ENCODE measurements around the gene FAM117A.

FAM117A gene

DNA sequence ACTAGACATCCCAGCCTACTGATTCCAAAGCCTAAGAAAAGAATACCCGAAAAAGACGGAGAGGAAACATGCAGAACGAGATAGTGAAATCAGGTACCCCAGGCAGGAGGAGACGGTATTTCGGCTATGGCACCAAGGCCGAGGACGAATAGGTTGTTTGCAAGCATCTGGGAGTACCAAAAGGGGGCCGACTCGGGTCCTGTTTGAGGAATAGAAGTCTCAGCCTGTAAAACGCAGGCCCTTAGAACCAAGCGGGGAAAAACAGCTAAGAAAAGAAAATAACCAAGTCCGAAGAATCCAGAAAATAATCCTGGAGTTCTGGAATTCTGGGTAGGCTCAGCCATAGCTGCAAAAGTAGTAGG, 56.7 kb downstream of the FAM117A start:
- DNase-seq, result peak in 1 of 2 donors; percentile 36

DNA sequence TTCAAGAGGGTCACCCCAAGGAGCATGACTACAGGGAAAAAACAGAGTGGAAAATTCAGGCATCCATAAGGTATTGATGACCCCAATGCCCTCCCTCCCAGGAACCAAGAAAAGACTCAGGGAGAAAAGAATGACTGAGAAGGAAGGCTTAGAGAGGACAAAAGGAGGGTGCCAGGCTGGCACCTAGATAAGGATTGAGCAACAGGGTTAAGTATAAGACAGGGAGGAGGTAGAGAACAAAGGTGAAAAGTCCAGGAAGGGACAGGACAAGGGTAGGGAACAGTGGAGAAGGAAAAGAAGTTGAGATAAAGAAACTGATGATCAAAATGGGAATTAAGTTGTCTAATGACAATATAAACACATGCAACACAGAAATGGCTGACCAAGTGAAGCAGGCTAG, 58.7 kb downstream of the FAM117A start:
- DNase-seq, result no peak

DNA sequence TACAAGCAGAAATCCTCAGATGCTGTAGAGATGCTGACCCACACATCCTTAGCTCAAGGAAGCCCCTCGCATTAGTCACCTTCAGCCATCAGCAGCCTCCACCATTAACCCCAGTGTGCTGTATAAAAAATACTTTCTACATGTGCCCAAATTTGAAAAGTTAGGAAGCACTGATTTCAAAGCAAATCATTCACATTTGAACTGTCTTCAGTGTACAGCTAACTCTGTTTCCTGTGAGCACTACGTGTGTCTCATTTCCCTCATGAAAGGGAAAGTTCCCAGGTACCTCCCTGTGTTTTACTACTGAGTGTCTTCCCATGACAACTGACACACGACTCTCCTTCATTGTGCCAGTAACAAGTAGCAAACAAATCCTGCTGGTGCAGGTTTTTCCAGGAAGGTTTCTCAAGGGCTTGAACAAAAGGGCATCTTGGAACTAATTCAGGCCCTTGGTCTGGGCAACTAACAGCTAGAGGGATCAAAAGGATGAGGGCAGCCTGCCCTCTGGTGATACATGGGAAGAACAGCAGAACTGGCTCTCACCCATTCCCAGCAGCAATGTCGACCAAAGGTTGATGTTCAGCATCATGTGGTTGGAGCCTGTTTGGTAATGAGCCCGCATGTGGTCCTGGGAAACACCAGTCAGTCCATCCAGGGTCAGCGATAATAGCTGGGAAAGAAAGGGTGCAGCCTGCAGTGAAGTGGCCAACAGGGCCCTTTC, 60.2 kb downstream of the FAM117A start:
- peak in 1 of 2 donors; percentile 36 for DNase-seq

DNA sequence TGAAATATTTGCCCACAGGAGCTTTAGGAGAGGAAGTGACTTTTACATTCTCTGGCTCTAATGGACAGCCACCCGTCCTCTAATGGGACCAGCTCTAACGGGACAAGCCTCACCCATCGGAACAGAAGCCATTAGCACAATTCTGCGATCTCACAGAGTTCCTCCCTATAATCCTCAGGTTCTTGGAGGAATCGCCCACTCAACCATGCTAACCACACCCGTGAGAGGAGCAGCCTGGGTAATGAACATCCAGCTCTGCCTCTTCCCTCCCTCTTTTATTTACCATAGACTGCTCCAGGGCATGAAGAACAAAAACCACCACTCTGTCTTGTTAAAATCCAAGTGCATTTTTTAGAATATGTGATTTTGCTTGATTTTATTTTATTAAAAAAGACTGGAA, 63.0 kb downstream of the FAM117A start:
- DNase-seq, result no peak

DNA sequence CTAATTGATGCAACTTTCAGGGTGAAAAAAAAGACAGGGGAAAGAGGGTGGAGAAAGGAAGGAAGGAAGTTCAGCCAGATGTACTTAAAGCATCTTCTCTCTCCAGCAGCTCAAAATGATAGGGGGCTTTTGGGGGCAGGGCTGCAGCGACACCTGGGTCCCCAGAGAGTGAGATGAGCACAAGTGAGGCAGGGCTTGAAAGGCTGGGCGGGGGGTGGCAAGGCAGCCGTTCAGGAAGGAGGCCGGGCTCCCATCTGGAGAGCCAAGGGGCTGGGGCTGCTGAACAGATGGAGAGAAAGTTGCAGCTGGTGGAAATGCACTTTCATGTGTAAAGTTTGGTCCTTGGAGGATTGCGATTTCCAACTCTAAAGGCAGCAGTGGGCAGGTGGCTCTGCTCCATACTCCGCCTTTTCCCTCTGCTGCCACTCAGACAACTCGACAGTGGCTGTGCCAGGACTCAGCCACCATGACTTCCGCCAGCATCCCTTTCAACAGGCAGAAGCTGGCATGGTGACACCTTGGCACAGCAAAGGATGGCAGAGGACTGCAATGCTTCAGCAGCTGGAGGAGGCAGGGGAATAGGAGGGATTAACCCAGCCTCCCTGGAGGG, 63.9 kb downstream of the FAM117A start:
- DNase-seq, result no peak

DNA sequence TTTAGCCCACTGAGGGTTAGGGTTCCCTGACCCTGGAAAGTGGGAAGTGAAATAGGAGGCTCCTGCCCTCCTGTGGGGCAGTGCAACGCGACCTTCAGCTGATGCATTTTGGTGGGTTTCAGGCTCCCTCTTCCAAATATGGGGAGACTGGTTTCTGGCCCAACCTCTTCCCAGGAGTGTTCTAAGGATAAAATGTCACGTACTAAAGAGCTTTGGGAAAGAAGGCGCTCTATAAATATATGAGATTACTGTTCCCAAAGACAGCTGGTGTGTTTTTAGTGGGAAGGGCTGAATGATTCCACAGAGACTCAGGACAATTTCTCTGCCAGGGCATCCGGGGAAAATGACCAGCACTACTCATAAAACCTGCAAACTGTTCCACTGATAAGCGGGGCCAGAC, 65.9 kb downstream of the FAM117A start:
- no peak for DNase-seq

DNA sequence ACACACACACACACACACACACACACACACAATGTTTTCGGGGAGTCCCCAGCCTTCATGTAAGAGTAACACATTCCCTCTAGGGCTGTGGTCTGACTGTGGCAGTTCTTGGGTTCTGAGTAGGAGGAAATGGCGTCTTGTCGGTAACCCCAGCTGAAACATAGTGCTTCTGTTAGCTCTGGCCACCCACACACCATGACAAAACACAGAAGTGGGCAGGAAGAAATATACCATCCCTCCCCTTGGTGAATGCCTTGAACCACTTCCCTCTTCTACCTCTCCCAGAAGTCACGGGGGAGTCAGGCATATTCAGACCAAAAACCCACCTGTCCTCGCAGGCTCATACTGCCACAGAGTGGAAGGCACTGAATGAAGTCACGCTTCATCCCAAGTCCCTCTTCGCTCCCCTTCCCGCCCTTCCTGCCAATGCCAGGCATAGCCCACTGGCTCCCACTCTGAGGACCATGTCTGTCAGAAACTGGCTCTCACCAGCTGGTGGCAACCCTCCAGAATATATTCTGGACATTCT, 67.6 kb downstream of the FAM117A start:
- DNase-seq, result peak; percentile 74 to 81

DNA sequence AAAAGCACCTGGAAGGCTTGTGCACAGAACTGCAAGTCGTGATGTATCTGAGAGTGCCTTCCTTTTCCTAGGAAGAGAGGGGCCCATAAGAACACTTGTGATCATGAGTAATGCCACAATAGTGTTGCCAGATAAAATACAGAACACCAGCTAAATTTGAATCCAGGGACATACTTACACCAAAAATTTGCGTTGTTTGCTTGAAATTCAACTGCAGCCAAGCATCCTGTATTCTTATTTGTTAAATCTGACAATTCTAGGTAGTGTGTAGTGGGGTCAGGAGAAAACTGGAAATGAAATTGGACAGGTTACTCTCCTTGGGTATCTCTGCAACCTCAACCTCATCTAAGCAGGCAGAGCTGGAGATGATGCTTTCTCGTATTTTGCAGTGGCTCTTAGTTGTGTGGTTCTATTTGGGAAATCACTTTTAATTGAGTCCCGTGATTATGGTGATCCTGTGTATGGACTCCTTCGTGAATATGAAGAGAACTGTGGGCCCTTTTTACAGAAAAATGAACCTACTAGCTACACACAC, 68.2 kb downstream of the FAM117A start:
- no peak for DNase-seq

DNA sequence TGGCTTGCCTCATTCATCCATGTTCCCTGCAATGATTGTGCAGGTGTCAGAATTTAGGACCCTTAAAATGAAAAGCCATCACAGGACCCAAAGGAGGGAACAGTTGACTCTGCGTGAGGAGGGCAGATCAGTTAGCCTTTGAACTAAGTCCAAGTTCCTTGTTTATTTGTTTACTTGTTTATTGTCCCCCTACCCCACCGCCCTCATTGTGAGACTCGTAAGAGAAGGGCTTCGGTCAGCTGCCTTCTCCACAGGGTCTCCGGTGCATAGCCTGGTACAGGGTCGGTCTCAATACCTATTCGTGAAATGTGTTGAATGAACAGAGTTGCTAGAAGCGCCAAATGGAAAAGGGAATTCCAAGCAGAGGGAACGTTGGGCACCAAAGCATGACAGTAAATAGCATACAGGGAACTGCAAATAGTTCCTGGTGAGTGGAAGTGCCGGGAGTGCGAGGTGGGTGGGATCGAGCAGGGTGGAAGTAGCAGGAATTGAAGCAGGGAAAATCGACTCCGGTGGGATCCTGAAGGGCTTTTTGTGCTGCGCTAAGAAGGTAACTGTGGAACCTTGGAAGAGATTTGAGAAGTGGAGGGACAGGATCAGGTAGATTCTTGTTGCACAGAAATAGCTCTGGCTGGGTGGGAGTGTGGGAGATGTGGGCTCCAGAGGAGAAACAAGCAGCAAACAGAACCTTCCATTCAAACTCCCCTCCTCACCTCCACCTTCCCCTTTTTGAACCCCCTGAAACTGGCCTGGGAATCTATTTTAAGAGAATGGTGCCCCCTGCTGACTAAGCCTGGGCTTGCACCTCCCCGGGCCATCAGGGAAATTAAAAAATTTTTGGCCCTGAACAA, 68.9 kb downstream of the FAM117A start:
- peak; percentile 69 to 78 for DNase-seq

DNA sequence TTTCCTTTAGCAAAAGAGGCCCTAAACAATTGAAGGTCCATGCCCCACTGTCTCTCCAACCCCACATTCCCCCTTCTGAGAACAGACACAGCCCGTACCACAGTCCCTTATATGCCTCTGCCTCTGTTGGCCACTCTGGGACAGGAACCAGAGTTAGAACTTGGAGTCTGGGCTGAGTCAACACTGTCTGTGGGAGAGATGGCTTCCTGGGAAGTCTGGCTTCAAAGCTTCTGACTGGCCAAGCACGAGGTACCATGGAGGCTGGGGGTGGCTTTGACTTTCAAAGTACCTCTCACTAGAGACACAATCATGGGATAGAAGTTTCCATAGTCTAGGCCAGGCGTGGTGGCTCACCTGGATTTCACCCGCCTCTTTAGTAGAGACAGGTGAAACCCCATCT, 71.2 kb downstream of the FAM117A start:
- no peak for DNase-seq

DNA sequence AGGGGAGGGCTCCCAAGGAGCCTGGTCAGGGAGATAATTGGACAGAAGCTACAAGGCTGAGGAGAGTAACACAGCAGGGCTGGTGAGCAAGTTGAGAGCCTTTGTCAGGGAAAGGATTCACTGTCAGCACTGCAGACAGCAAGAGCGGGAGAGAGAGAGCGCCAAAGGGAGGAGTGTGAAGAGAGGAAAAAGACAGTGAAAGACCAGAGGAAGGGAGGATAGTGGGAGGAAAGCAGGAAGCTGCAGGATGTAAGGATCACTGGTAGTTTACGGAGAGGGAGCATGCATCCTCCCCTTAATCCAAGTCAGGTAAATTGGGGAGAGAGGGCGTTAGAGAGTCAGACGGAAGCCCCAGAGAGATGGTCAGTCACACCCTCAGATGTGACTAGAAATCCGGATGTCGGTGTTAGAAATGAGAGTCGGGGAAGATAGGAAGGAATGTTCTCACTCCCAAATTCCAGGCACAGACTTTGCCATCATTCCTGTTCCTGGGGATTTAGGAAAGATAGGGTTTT, 72.2 kb downstream of the FAM117A start:
- DNase-seq, result no peak

DNA sequence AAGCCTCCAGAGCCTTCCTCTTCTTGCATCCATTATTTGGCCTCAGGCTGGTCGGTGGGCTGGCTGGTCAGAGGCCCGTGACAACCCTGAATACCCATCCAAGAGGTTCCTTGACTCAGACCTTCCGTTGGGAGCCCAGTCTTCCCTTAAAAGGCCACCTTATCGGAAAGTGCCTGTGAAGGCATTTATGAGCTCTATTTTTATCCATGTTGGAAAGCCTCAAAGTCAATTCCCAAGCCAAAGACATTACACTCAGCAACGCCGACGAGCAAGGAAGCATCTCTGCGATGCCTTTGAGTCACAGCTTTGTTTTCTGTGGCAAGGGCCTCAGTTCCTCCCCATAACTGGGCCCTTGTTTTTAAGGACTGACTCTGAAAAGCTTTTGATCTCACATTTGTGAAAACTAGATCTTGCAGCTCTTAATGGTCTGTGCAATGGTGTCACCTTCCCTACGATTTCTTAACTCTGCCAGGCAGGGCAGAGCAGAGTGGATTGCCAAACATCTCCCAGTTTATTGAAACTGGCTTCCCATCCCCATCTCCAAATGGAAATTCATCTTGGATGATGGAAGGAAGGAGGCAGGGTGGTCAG, 72.8 kb downstream of the FAM117A start:
- DNase-seq, result no peak

DNA sequence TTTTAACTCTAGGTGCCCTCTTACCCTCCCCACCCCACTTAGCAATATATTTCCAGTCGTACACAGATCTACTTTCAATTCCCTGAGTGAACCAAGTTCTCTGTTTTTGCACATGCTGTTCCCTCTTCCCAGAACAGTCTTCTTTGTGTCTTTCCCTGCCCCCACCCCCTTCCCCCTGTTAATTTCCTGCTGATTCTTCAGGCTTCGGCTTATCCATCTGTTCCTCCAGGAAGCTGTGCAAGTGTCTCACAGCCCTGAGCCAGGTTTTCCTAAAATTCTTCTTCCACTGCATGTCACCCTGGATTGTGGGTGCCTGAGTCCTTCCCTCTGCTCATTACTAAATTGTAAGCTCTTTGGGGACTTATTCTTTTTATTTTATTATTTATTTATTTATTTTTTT, 73.7 kb downstream of the FAM117A start:
- no peak for DNase-seq

DNA sequence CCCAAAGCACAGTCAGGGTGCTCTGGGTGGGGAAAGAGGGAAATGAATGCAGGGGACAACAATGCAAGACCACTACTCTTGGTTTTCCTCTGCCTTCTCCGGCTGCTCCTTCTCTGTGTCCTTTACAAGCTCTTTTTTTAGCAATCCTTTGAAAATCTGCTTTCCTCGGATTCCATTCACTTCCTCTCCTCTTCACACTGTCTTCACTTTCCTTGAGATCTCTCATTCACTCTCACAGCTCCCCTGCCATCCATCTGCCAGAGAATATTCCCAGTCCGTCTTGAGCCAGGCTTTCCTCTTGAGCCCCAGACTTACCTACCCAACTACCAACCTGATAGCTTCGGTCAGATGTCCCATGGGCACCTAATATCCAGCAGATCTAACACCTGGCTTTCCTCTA, 75.1 kb downstream of the FAM117A start:
- no peak for DNase-seq

DNA sequence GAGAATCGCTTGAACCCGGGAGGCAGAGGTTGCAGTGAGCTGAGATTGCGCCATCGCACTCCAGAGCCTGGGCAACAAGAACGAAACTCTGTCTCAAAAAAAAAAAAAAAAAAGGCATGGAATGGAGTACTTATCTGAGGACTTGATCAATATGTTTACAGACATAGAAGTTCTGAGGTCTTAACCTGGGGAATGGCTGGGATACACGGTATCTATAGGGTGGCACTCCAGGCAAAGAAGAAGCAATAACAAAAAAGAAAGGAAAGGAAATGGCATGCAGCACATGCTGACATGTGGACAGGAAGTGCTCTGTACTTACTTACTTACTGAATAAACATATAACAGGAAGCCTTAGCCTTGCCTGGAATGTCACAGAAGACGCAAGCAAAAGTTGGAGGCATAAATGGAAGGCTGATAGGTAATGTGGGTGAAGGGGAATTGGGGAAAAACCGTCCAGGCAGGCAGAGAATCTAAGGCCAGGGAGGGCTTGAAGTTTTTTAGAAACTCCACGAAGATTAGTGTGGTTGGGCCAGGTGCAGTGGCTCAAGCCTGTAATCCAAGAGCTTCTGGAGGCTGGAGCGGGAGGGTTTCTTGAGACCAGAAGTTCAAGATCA, 75.9 kb downstream of the FAM117A start:
- peak in 1 of 2 donors; percentile 40 for DNase-seq

DNA sequence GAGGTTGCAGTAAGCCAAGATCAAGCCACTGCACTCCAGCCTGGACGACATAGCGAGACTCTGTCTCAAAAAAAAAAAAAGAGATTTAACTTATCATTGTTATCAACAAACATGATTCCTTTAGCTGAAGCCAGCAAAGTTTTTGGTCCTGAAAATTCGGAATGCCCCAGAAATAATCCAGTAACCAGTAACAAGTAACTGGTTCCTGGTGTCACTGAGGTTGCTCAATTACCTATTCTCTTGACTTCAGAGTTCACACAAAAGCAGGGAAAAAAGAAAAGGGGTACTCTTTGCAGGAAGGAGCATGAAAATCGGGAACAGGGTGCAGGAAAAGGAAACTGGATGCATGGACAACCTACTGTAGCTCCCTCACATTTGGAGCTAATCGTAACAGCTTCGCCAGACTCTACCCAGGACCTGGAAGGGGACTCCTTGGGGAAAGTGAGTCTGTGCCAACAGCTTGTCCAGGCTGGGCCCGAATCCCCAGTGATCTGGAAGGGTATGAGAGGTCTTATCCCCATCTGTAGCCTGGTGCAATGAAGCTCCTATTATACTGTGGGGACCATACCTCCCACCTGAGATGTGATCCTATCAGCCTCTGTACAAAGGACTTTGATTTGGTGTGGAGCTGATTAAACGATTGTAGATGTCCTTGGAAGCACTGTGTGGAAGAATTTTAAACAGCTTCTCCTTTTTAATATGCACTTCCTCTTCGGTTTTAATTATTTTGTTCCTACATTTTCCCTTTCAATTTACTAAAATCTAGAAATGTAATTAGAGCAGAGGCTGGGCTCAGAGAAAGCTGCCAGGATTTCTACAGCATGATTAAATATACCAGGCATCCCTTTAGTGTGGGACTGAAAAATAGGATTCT, 82.6 kb downstream of the FAM117A start:
- no peak for DNase-seq

DNA sequence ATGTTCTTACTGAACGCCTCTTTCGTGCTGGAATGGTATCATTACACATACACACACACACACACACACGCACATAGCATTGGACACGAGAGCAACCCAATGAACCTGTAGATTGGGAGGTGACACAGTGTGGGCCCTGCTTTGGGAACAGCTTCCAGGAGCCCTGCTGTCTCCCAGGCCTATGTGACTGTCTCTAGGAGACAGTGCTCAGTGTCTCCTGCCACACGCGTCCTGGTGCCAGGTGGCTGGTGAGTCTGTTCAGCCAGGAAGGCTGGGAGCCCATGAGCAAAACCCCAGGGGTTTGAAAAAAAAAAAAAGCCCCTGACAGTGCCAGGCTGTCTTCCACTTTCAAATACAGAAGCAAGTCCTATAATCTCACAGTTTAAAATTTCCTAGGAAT, 83.6 kb downstream of the FAM117A start:
- DNase-seq, result no peak

DNA sequence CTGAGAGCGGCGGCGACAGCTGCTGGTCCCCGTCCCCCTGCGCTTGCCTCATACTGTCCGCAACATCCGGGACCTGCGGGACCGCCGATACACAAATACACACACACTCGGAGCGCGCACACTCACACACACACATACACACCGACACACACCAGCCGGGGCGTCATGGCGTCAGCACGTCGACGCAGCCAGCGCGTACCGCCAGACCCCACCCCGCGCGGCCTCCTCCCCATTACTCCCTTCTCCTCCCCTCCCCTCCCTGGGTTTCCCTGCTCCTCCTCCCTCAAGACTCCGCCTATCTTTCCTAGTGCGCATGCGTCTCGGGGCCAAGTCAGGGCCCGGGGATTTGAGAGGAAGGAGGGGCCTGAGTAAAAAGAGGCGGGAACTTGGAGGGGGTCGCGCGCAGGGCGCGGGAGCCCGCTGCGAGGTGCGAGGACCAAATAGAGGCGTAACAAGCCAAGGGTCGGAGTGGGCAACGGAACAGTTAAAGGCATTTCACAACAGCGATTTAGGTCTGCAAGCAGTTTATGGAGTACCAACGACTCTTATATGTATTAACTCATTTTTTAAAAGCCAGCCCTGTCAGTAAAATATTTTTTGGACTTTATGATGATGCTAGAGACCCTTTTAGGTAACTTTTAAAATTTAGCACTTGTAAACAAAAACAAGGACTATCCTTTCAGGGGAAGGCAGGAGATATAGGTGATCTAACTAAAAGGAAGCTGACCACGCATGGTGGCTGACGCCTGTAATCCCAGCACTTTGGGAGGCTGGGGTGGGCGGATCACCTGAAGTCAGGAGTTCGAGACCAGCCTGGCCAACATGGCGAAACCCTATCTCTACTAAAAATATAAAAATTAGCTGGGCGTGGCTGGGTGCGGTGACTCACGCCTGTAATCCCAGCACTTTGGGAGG, 85.7 kb downstream of the FAM117A start, which contains the start of gene SPOP:
Gene SPOP (minus strand): TSS at position 165 of the 915 bp plus-strand sequence. CDS start 55,287 bp downstream, outside the sequence.
- DNase-seq, result peak; percentile 100

DNA sequence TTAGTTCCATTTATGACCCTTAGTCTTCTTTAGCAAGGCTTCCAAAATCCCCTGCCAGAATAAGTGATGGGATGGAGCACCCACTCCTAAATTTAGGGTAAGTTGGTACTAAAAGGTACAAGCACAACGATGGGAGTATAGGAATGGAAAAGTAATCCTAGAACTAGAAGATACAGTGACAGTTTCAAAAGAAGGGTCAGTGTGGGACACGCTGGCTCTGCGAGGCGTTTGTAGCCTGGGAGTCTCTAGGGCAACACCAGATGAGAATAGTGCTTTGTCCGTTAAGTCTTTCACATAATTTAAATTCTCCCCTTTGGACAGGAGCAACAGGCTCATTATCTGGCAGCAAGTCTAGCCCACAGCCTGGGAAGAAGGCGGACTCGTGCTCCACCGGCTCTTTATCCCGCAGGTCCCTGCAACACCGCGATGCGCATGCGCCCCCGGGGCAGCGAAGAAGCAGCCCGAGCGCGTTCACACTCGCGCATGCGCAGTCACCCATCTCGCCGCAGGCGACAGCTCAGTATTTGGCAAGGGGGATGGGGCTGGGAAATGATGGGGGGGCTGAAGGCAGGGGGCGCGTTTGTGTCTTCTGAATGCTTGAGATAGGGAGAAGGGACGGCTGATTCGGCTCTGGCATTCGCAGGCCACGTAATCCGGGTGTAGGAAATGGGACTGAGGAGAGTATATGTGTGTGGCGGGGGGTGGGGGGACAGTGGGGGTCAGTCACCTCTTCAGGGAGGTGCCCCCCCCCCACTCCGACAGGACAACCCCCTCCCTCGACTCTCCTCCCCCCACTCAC, 86.6 kb downstream of the FAM117A start:
- DNase-seq, result peak; percentile 95
